ENCODE results near the gene C16orf86.

Gene C16orf86

DNA sequence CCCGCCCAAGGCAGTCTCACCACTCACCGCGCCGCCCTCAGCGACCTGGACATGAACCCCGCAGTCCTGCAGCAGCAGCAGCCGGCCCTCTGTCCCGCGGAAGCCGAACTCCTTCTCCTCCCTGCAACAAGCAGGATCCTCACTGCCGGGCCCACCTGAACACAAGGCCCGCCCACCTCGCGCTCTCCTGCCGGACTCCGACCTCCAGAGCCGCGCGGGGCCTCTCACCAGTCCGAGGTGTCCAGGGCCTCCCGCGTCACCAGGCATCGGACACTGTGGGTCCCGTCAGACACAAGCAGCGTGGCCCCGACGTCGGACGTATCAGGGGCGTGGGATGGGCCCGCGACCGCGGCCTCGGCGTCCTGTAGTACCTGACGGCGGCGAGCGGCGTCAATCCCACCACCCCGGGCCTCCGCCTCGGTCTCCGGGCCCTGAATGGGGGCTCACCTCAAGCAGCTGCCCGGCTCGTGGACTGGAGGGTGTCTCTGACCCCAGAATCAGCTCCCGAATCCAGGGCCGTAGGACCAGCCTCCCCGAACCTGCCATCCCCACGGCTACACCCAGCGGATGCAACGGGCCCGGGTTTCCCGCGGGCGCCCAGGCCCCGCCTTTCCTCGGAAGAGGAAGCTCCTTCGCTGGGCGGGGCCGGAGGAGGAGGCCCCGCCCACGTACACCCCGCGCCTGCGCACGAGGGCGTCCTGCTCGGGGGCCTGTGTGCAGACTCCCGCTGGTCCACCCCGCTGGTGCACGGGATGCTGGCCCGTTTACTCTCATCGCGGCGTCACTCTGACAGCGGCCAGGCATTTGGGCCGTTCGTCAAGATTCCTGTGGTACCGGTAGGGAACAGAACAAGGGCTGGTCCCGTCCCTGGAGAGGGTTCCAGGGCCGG is 6.7 kb upstream of the C16orf86 start, which contains the start of gene ACD:
Gene ACD (minus strand): TSS at position 586 of the 889 bp plus-strand sequence. CDS start 40 bp downstream, at position 546.
- TF ChIP-seq, protein P1, sequence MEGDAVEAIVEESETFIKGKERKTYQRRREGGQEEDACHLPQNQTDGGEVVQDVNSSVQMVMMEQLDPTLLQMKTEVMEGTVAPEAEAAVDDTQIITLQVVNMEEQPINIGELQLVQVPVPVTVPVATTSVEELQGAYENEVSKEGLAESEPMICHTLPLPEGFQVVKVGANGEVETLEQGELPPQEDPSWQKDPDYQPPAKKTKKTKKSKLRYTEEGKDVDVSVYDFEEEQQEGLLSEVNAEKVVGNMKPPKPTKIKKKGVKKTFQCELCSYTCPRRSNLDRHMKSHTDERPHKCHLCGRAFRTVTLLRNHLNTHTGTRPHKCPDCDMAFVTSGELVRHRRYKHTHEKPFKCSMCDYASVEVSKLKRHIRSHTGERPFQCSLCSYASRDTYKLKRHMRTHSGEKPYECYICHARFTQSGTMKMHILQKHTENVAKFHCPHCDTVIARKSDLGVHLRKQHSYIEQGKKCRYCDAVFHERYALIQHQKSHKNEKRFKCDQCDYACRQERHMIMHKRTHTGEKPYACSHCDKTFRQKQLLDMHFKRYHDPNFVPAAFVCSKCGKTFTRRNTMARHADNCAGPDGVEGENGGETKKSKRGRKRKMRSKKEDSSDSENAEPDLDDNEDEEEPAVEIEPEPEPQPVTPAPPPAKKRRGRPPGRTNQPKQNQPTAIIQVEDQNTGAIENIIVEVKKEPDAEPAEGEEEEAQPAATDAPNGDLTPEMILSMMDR (conservative IDR thresholded peaks at IDR 0.05; ENCODE audit: low read depth, low read length): no peak
- no peak for DNase-seq (ENCODE audit: low read depth)
- H3K4me3 ChIP-seq (ENCODE audit: low read length): peak within 1 kb of the TSS; percentile 90

DNA sequence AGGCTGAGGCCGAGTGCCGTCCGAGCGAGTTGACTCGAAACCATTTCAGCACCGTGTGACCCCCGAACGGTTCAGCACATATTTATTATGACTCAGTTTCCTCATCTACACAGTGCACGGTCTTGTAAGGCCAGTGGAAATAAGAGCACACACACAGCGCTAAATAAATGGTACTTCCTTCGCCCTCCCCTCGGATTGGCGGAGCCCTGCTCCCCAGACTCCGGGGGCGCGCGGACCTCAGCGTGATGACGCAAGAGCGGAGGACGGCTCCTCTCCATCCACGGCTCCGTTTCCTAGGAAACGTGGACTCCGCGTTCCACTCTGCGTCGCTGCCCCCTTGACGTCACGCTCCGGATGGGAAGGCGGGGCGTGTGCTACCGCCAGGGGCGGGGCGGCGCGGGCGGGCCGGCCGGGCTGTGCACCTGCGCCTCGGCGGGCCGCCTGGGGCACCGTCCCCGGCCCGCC is 6.0 kb upstream of the C16orf86 start, which contains the start of gene PARD6A:
Gene PARD6A (plus strand): TSS at position 397 of the 465 bp plus-strand sequence. CDS start 79 bp downstream, outside the sequence.
- peak; percentile 85 for DNase-seq (ENCODE audit: low read depth)
- TF ChIP-seq, protein P1 (conservative IDR thresholded peaks at IDR 0.05; ENCODE audit: low read depth, low read length): no peak
- H3K4me3 ChIP-seq (ENCODE audit: low read length): peak within 1 kb of the TSS; percentile 90

DNA sequence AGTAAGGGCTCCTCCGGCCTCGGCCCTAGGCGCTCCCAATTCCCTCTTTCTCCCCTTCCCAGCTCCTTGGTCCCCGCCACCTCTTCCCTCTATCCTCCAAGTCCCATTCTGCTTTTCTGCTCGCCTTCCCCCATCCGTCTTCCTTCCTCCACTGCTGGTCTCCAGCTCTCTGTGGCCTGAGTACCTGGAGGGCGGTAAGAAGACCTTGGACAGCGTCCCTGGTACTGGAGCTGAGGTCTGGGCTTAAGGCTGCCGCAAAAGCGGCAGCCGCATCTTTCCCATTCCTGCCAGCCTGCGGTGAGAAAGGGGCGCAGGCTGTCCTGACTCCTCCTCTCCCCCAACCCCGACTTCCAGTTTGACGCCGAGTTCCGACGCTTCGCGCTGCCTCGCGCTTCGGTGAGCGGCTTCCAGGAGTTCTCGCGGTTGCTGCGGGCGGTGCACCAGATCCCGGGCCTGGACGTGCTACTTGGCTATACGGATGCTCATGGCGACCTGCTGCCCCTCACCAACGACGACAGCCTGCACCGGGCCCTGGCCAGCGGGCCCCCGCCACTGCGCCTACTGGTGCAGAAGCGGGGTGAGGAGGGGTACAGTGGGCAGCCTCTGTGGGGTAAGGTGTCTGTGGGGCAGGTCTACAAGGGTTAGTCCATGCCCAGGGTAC is 5.4 kb upstream of the C16orf86 start:
- TF ChIP-seq, protein P1 (conservative IDR thresholded peaks at IDR 0.05; ENCODE audit: low read depth, low read length): no peak
- DNase-seq (ENCODE audit: low read depth): peak; percentile 50
- H3K4me3 ChIP-seq (ENCODE audit: low read length): peak overlapping the region; percentile 90

DNA sequence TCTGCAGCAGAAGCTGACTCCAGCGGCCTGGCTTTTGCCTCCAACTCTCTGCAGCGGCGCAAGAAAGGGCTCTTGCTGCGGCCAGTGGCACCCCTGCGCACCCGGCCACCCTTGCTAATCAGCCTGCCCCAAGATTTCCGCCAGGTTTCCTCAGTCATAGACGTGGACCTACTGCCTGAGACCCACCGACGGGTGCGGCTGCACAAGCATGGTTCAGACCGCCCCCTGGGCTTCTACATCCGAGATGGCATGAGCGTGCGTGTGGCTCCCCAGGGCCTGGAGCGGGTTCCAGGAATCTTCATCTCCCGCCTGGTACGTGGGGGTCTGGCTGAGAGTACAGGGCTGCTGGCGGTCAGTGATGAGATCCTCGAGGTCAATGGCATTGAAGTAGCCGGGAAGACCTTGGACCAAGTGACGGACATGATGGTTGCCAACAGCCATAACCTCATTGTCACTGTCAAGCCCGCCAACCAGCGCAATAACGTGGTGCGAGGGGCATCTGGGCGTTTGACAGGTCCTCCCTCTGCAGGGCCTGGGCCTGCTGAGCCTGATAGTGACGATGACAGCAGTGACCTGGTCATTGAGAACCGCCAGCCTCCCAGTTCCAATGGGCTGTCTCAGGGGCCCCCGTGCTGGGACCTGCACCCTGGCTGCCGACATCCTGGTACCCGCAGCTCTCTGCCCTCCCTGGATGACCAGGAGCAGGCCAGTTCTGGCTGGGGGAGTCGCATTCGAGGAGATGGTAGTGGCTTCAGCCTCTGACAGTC is 4.5 kb upstream of the C16orf86 start:
- DNase-seq (ENCODE audit: low read depth): no peak
- TF ChIP-seq, protein P1 (conservative IDR thresholded peaks at IDR 0.05; ENCODE audit: low read depth, low read length): no peak
- H3K4me3 ChIP-seq (ENCODE audit: low read length): no peak overlapping the region

DNA sequence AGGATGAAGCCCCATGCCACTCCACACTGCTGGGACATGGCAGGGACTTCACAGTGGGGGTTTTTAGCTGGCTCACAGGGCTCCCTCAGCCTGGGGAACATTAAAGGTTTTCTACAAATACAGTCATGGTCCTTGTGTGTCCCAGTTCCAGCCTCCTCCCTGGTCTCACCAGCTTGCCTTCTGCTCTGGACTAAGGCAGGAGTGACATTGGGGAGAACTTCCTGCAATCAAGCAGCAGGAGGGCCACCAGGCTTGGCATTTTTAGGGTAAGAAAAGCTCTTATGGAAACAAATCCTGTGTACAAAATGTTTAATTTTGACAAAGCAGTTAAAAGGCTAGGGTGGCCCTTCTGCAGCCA is 4.0 kb upstream of the C16orf86 start:
- no peak for DNase-seq (ENCODE audit: low read depth)
- H3K4me3 ChIP-seq (ENCODE audit: low read length): no peak overlapping the region
- TF ChIP-seq, protein P1 (conservative IDR thresholded peaks at IDR 0.05; ENCODE audit: low read depth, low read length): no peak

DNA sequence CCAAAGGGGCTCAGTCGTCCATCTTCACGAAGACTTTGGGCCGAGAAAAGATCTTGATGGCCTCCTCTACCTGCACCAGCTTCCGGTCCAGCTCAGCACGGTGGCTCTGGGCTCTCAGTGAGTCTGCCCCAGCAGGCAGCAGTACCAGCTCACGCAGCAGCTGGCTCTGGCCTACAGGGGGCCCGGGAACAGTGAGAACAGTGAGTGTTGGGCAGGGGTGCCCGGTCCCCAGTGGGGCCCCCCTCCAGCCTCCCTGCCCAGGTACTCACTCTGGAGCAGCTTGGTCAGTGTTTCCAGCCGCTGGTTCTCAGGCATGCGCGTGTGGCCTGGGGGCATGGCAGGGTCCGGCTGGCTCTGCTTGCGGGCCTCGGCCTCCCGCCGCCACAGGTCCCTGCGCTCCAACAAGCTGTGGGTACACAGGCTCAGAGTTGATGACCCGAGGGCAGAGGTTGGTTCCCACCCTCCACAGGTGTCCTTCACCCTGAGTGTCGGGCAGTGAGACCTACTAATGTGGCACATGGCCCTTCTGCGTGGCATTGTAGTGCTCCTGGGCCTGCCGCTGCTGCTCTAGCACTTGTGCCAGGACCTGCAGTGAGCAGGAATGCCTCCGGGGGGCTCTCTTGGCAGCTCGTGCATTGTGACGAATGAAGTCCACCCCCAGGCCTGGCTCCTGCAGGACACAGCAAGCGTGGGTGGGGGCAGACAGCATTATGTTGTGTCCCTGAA is 3.3 kb upstream of the C16orf86 start:
- TF ChIP-seq, protein P1 (conservative IDR thresholded peaks at IDR 0.05; ENCODE audit: low read depth, low read length): peak; percentile 59
- no peak for DNase-seq (ENCODE audit: low read depth)
- no peak overlapping the region for H3K4me3 ChIP-seq (ENCODE audit: low read length)

All from retinal pigment epithelial cell (primary cell).